Panc1 (cell line): ENCODE results near the gene SENP7. TPM values are rescaled to one million over a fixed set of nuclear protein-coding genes. Genes with fewer than 3 reads are reported as not detected.

Experiments
- ATAC-seq: fragments of 200-7000 bp; cut with Tn5 transposase; 2 replicates; pipeline ENCODE4 v1.9.1; 2020; ENCODE audit warnings: mild to moderate bottlenecking, moderate library complexity
- BruUV-seq: library from RNA; stranded (reverse); fragments of 400-500 nt; replicated peaks from 2 replicates; lab custom pipeline; 2021; lab: Mats Ljungman, UMichigan
- CTCF ChIA-PET: fragments of 300-600 bp; sonication (Branson Sonifier 250); formaldehyde crosslinking; loops from one replicate; lab custom pipeline; 2022; ENCODE audit warnings: antibody characterized with exemption; lab: Charles Lee
- POLR2A ChIA-PET: fragments of 300-600 bp; sonication (Branson Sonifier 250); formaldehyde crosslinking; loops from one replicate; lab custom pipeline; 2022; ENCODE audit warnings: antibody characterized with exemption; lab: Charles Lee
- DNase-seq: peaks from one replicate; pipeline ENCODE4 v3.0.0-alpha.2; 2010; ENCODE audit warnings: low read depth, low spot score
- H3K27ac ChIP-seq: 2 replicates; pipeline ENCODE4 v1.5.1; 2011; ENCODE audit warnings: mild to moderate bottlenecking, low read length, inconsistent platforms
- H3K27me3 ChIP-seq: fragments of 200-500 bp; sonication (Bioruptor generic); 2 replicates; pipeline ENCODE4 v1.6.0; 2014; ENCODE audit warnings: low read length, inconsistent platforms; ENCODE audit not compliant: control insufficient read depth, insufficient read depth
- H3K36me3 ChIP-seq: fragments of 200-500 bp; sonication (Bioruptor generic); 2 replicates; pipeline ENCODE4 v1.5.1; 2014; ENCODE audit warnings: inconsistent platforms, mild to moderate bottlenecking, low read length, moderate library complexity; ENCODE audit not compliant: control insufficient read depth, insufficient read depth
- H3K4me1 ChIP-seq: 2 replicates; pipeline ENCODE4 v1.5.1; 2011; ENCODE audit warnings: inconsistent platforms, mild to moderate bottlenecking, low read length, moderate library complexity; ENCODE audit not compliant: control insufficient read depth, insufficient read depth
- H3K4me3 ChIP-seq, 2 experiments: 2 replicates each; pipeline ENCODE4 v1.5.1; 2011 to 2012; ENCODE audit warnings: low read depth in 2 of 2, low read length in 2 of 2, mild to moderate bottlenecking in 2 of 2, inconsistent platforms in 1 of 2, moderate library complexity in 1 of 2
- H3K9me3 ChIP-seq: fragments of 200-500 bp; sonication (Bioruptor generic); 2 replicates; pipeline ENCODE4 v1.5.1; 2014; ENCODE audit warnings: low read depth, mild to moderate bottlenecking, inconsistent platforms, low read length, moderate library complexity; ENCODE audit not compliant: control insufficient read depth, insufficient read depth
- CTCF ChIP-seq: fragments of 450-650 bp; IDR thresholded peaks from 2 replicates; pipeline ENCODE4 v1.5.1; 2017; ENCODE audit warnings: mild to moderate bottlenecking
- POLR2AphosphoS5 ChIP-seq: IDR thresholded peaks from 2 replicates; pipeline ENCODE4 v1.6.1; 2012; ENCODE audit warnings: mild to moderate bottlenecking, low read depth, low read length, moderate library complexity
- REST ChIP-seq, 2 experiments: IDR thresholded peaks; 2 replicates each; pipeline ENCODE4 v1.6.1; 2011 to 2012; ENCODE audit warnings: low read depth in 2 of 2, control low read depth in 1 of 2, low read length in 1 of 2, mild to moderate bottlenecking in 1 of 2, moderate library complexity in 1 of 2; ENCODE audit not compliant: insufficient read depth in 1 of 2
- SIN3A ChIP-seq: IDR thresholded peaks from 2 replicates; pipeline ENCODE4 v1.6.1; 2012; ENCODE audit warnings: low read depth, mild to moderate bottlenecking, low read length, moderate library complexity, borderline replicate concordance; ENCODE audit not compliant: insufficient read depth
- TCF7L2 ChIP-seq: IDR thresholded peaks from 2 replicates; pipeline ENCODE4 v1.6.1; 2011; ENCODE audit warnings: mild to moderate bottlenecking, low read depth, low read length, inconsistent platforms
- in situ Hi-C: cut with HindIII; loops from 2 replicates; pipeline ENCODE4 v1.10.0; 2016; ENCODE audit warnings: low sequenced_read_pairs, low pct_unique_long_range_greater_than_20kb
- intact Hi-C: fragments of 100-400 bp; cut with micrococcal nuclease; formaldehyde crosslinking; loops from one replicate; pipeline ENCODE4 v1.10.0; 2022; ENCODE audit not compliant: unreplicated experiment
- total RNA-seq: library from RNA; stranded (reverse); gene quantifications from one replicate; pipeline ENCODE4 v1.2.1, GENCODE V29; 2021; ENCODE audit not compliant: unreplicated experiment

The SENP7 gene
- total RNA-seq, 1 experiment from 2014 or later: 10.1 TPM

- TF ChIP-seq SIN3A (no peak), TCF7L2 (no peak), POLR2AphosphoS5 (no peak), REST (IDR thresholded peaks at IDR 0.05; ENCODE audit: insufficient read depth in 1 of 2, low read depth in 2 of 2, low read length in 1 of 2) (no peak), CTCF (no peak)
- DNase-seq: no peak
- POLR2A ChIA-PET: no interaction called here
- Histone ChIP-seq H3K4me3 (no peak overlapping the region), H3K27ac (no peak overlapping the region), H3K36me3 (no peaks in the 10 kb centered on the region), H3K27me3 (no peaks in the 10 kb centered on the region), H3K9me3 (no peaks in the 10 kb centered on the region), H3K4me1 (no peaks in the 10 kb centered on the region)
- intact Hi-C loops (no loop called here), in situ Hi-C loops (no loop called here)
- CTCF ChIA-PET: no interaction called here
- BruUV-seq: no TSS peak
- no peak for ATAC-seq
These were observed 233.1 kb downstream of the SENP7 start for GRCh38 chr3:101279765-101280385.

GRCh38 chr3:101279162-101279561 lies 233.8 kb downstream of the SENP7 start:
- ATAC-seq (no peak), DNase-seq (no peak)
- in situ Hi-C loops: no loop called here
- BruUV-seq: no TSS peak
- TF ChIP-seq TCF7L2: no peak
- TF ChIP-seq SIN3A: no peak
- CTCF ChIA-PET: no interaction called here
- Histone ChIP-seq H3K4me3 (no peak overlapping the region), H3K9me3 (no peaks in the 10 kb centered on the region), H3K27ac (no peak overlapping the region), H3K27me3 (no peaks in the 10 kb centered on the region), H3K4me1 (no peaks in the 10 kb centered on the region), H3K36me3 (no peaks in the 10 kb centered on the region)
- POLR2A ChIA-PET: no interaction called here
- intact Hi-C loops: no loop called here

- Histone ChIP-seq H3K36me3 (no peaks in the 10 kb centered on the region), H3K27ac (no peak overlapping the region), H3K27me3 (no peaks in the 10 kb centered on the region), H3K4me3 (no peak overlapping the region), H3K9me3 (no peaks in the 10 kb centered on the region), H3K4me1 (no peaks in the 10 kb centered on the region)
- in situ Hi-C loops (no loop called here), intact Hi-C loops (no loop called here)
- ATAC-seq: no peak
- no TSS peak for BruUV-seq
- DNase-seq: no peak
- TF ChIP-seq SIN3A (no peak), REST (IDR thresholded peaks at IDR 0.05; ENCODE audit: insufficient read depth in 1 of 2, low read depth in 2 of 2, low read length in 1 of 2) (no peak), CTCF (no peak)
- CTCF ChIA-PET: no interaction called here
- POLR2A ChIA-PET: no interaction called here
These were observed 234.3 kb downstream of the SENP7 start for GRCh38 chr3:101278727-101279126.
